NCI-H446 (cell line): ENCODE data around the gene SLC38A2.
"Not testable (repeated sequence)": the region's sequence is repeated elsewhere in the genome, so short reads cannot be mapped to it uniquely, and the experiment has no call there.

Experiments used
- DNase-seq, 2 experiments: peaks; one replicate each; lab custom pipeline; 2025; lab: John Stamatoyannopoulos, UW

Gene SLC38A2

GRCh38 chr12:46360908-46361666, 11.5 kb downstream of the SLC38A2 start:
- no peak for DNase-seq

DNA sequence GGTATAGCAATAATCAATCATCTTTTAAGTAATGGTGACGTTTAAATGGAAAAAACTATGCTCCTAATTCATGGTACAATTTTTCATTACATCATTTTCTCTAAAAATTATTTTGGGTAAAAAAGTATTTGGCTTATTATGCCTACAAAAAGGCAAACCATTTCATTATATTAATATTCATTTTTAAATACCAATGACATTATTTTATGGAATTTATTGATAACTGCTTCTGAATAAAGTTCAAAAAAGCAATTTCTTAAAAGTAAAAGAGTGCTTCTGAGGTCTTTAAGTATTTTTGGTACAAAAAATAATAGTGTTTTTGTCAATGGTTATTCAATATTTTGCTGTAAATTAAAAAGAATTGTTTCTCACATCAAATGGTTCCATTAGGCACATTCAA, 12.2 kb downstream of the SLC38A2 start:
- no peak for DNase-seq

- DNase-seq = no peak
These were observed 12.8 kb downstream of the SLC38A2 start for GRCh38 chr12:46359667-46360280.

DNA sequence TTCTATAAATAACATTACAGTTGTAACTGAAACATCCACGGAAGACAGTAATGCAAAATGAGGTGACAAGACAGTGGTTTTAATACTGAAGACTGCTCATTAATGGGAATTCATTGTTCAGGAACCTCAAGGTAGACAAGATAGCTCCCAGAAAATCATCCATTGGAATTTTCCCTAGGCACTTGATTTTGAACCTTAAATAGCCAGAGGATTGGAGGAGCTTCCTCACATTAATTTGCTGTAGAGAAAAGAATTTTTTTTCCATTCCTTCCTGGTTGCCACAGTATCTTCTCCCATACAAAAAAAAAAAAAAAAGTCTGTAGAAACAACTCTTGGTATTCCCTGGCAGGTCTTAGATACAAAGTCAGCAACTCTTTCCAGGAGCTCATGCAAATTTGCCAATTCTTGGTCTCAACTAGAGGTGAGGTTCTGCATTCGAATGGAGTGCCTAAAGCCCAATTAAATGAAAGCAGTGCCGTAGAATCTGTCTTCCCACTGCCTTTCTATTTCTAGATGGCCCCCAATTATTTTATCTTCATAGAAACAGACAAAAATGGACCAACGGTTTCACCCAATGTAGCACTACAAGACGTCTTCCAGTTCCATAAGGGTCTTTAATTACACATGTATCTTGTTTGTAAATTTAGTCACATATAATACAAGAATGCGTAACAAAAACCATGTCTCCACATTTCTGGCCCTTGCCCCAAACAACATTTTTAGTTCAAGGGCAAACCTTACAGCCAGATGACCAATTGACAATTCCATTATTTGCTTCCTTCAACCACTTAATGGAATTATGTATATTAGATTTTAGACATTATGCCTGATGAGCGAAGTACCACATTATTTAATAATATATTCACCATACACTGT, 13.5 kb downstream of the SLC38A2 start:
- no peak for DNase-seq

- DNase-seq = no peak
These were observed 14.3 kb downstream of the SLC38A2 start for GRCh38 chr12:46358325-46358700.

DNA sequence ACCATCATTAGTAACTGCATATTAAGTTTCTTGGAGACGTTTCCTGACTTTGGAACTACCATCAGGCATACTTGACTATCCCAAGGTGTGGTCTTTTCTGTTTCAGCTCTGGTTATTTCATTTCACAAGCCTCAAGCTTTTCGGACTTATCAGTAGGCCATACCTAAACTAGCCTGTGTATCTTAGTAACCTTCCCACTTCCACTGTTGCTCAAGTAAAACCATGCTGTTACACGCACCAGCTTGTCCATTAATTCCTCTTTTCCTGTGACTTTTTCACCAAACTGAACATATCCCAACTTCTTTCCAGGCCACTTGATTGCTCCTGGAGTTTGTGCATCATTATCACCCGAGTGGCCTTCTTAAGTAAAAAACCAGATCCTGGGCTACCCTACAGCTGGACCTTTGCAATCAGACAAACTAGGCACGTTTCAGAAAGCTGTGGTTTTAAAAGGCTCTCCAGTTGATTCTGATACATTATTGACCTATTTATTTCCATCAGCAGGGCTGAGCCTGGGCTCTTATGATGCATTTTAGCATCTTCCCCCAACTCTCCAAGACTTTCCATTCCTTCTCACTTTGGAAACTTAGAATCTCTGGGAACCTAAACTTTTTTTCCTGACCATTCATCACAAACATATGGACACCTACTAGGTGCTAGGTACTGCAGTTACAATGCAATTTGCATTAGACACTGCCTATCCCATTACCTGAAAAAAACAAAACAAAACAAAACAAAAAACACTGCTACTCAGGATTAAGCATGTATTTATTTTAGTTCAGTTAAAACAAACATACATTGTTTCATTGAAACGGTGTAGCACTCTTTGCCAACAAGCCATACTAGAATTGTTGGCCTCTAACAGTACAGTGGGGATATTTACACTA, 14.9 kb downstream of the SLC38A2 start:
- no peak for DNase-seq

- no peak for DNase-seq
These were observed 15.7 kb downstream of the SLC38A2 start for GRCh38 chr12:46356655-46357437.

GRCh38 chr12:46354802-46355199, 17.8 kb downstream of the SLC38A2 start:
- DNase-seq = no peak

- DNase-seq = no peak
These were observed 18.3 kb downstream of the SLC38A2 start for GRCh38 chr12:46354111-46354801.

DNA sequence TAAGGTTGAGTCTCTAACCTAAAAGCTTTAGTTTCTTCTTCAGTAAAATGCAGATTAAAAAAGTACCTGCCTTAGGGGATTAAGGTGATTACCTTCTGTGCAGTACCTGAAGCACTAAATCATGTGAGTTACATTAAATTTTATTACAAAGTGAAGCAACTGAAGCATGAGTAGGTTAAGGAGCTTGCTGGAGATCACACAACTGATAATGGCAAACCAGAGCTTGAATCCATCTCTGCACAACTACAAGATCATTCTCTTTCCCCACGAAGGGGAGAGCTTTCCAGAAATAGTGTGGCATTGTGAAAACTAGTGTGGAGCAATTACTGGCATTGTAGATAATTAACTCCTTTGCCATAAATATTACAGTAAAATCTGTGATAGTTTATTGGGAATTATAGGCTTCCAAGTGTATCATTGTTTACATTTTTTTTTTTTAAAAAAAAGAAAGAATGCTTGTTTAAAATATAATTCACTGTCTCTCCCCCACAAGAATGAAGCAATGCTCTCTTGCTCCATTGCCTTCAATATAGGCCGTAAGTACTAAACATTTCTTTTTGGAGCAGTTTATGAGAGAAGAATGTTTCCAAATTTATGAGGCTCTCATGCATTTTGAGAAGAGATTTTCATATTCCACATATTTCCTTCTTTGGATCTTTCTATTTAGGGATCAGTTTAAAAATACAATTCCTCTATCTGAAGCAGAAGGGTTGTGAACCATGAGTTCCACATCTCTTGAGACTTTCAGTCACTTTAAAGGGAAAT, 20.5 kb downstream of the SLC38A2 start:
- no peak for DNase-seq

GRCh38 chr12:46351138-46351537, 21.4 kb downstream of the SLC38A2 start:
- no peak for DNase-seq

- no peak for DNase-seq
These were observed 23.3 kb downstream of the SLC38A2 start for GRCh38 chr12:46349253-46349652.

- DNase-seq = no peak
These were observed 29.3 kb downstream of the SLC38A2 start for GRCh38 chr12:46343118-46343852.

GRCh38 chr12:46342562-46343033, 30.0 kb downstream of the SLC38A2 start:
- DNase-seq = peak in 1 of 2 experiments; percentile 26

DNA sequence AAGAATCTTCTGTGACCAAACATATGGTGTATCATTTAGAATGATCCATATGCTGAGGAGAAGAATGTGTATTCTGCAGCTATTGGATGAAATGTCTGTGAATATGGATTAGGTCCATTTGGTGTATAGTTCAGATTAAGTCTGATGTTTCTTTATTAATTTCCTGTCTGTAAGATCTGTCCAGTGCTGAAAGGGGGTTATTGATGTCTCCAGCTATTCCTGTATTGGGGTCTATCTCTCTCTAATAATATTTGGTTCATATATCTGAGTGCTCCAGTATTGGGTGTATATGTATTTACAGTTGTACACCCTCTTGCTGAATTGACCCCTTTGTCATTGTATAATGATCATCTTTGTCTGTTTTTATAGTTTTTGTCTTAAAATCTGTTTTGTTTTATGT, 33.5 kb downstream of the SLC38A2 start:
- no peak for DNase-seq

DNA sequence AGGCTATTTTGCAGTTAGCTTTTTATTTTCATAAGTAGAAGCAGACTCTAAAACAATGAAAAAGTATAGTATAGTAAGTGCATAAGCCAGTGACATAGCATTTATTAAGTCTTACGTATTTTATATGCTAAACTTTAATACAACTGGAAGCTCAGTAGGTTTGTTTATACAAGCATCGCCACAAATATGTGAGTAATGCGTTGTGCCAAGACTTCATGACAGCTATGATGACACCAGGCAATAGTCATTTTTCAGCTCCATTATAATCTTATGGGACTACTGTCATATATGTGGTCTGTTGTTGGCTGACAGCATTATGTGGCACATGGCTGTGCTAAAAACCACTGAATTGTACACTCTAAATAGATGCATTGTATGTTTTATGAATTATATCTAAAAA, 40.3 kb downstream of the SLC38A2 start:
- DNase-seq = no peak

- DNase-seq = not testable (repeated sequence)
These were observed 47.5 kb downstream of the SLC38A2 start for GRCh38 chr12:46325075-46325474.

GRCh38 chr12:46320731-46321130, 51.8 kb downstream of the SLC38A2 start:
- no peak for DNase-seq

- DNase-seq = no peak
These were observed 54.5 kb downstream of the SLC38A2 start for GRCh38 chr12:46318037-46318436.
